ENCODE results near the gene MYO7A.
"Not testable (repeated sequence)": the region's sequence is repeated elsewhere in the genome, so short reads cannot be mapped to it uniquely, and the experiment has no call there.

MYO7A gene

GRCh38 chr11:77095551-77096490 is 32.2 kb upstream of the MYO7A start:
- H3K9ac ChIP-seq = no peak overlapping the region
- H3K36me3 ChIP-seq (ENCODE audit: insufficient read depth) = no peaks in the 10 kb centered on the region
- H4K20me1 ChIP-seq (ENCODE audit: insufficient read depth) = no peaks in the 10 kb centered on the region
- H3K27me3 ChIP-seq (ENCODE audit: insufficient read depth, low read depth) = no peaks in the 10 kb centered on the region
- H3K4me2 ChIP-seq = no peak overlapping the region
- TF ChIP-seq CTCF (conservative IDR thresholded peaks at IDR 0.05; ENCODE audit: low read depth, low read length) = no peak
- no peak overlapping the region for H3K27ac ChIP-seq
- H2AFZ ChIP-seq (ENCODE audit: low read depth) = no peak overlapping the region
- no peaks in the 10 kb centered on the region for H3K4me1 ChIP-seq (ENCODE audit: low read depth, poor library complexity, severe bottlenecking)
- H3K79me2 ChIP-seq (ENCODE audit: insufficient read depth, low read depth) = no peaks in the 10 kb centered on the region
- H3K4me3 ChIP-seq (IDR thresholded peaks at IDR 0.05; ENCODE audit: insufficient read depth, low read depth, low read length) = no peak overlapping the region

DNA sequence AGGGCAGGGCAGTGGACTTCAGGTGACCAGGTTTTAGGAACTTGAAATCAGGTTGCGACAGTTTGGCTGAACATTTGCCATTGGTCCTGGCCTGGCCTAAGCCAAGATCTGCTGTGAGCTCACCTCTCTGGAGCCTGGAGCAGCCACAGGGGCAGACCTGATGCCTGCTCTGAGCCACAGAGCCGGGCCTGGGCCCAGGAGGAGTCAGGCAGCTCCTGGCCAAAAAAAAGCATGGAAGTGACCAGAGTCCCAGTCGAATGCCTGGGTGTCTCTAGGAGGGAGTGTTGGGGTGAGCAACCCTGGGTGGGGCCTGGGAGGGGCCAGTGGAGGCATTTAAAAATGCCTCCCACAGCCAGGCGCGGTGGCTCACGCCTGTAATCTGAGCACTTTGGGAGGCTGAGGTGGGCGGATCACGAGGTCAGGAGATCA is 31.4 kb upstream of the MYO7A start:
- Histone ChIP-seq H3K36me3 (ENCODE audit: insufficient read depth) (no peaks in the 10 kb centered on the region), H2AFZ (ENCODE audit: low read depth) (no peak overlapping the region), H3K27ac (no peak overlapping the region), H3K79me2 (ENCODE audit: insufficient read depth, low read depth) (no peaks in the 10 kb centered on the region), H3K4me2 (no peak overlapping the region), H3K9ac (no peak overlapping the region), H4K20me1 (ENCODE audit: insufficient read depth) (no peaks in the 10 kb centered on the region), H3K27me3 (ENCODE audit: insufficient read depth, low read depth) (no peaks in the 10 kb centered on the region; the same call in 1 of the 2 replicates), H3K4me3 (IDR thresholded peaks at IDR 0.05; ENCODE audit: insufficient read depth, low read depth, low read length) (no peak overlapping the region), H3K4me1 (ENCODE audit: low read depth, poor library complexity, severe bottlenecking) (no peaks in the 10 kb centered on the region)
- TF ChIP-seq CTCF (conservative IDR thresholded peaks at IDR 0.05; ENCODE audit: low read depth, low read length) = no peak

DNA sequence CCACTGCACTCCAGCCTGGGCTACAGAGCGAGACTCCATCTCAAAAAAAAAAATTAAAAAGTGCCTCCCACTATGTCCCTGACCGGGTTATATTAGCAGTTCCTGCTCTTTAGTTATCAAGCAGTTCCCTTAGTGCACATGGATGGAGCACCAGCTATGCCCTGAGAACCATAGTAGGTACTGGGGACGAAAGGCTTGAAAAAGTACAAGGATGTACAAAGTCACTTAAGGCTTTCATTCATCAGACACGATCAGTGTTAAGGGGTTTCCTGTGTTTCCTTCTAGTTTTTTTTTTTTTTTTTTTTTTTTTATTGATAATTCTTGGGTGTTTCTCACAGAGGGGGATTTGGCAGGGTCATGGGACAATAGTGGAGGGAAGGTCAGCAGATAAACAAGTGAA is 30.9 kb upstream of the MYO7A start:
- H3K27me3 ChIP-seq (ENCODE audit: insufficient read depth, low read depth); H4K20me1 ChIP-seq (ENCODE audit: insufficient read depth); H3K36me3 ChIP-seq (ENCODE audit: insufficient read depth); H3K9ac ChIP-seq; H2AFZ ChIP-seq (ENCODE audit: low read depth); H3K4me2 ChIP-seq; H3K79me2 ChIP-seq (ENCODE audit: insufficient read depth, low read depth); H3K27ac ChIP-seq; H3K4me1 ChIP-seq (ENCODE audit: low read depth, poor library complexity, severe bottlenecking); H3K4me3 ChIP-seq (IDR thresholded peaks at IDR 0.05; ENCODE audit: insufficient read depth, low read depth, low read length): not testable (repeated sequence)

- H3K27me3 ChIP-seq (ENCODE audit: insufficient read depth, low read depth) = no peaks in the 10 kb centered on the region; the same call in 1 of the 2 replicates
- H3K4me3 ChIP-seq (IDR thresholded peaks at IDR 0.05; ENCODE audit: insufficient read depth, low read depth, low read length) = no peak overlapping the region
Observed at GRCh38 chr11:77100166-77101042, 27.6 kb upstream of the MYO7A start.

More at GRCh38 chr11:77100166-77101042, 27.6 kb upstream of the MYO7A start:
- Histone ChIP-seq H4K20me1 (ENCODE audit: insufficient read depth) (no peaks in the 10 kb centered on the region), H3K4me1 (ENCODE audit: low read depth, poor library complexity, severe bottlenecking) (no peaks in the 10 kb centered on the region), H2AFZ (ENCODE audit: low read depth) (no peak overlapping the region), H3K9ac (no peak overlapping the region), H3K27ac (no peak overlapping the region), H3K4me2 (no peak overlapping the region), H3K36me3 (ENCODE audit: insufficient read depth) (no peaks in the 10 kb centered on the region), H3K79me2 (ENCODE audit: insufficient read depth, low read depth) (no peaks in the 10 kb centered on the region)
- TF ChIP-seq CTCF (conservative IDR thresholded peaks at IDR 0.05; ENCODE audit: low read depth, low read length) = no peak
